IMR-90 (cell line): Measurements from ENCODE around the gene GPC5. TPM values are rescaled to one million over a fixed set of nuclear protein-coding genes. Genes with fewer than 3 reads are reported as not detected.

Source experiments
- ATAC-seq: fragments of 200-7000 bp; cut with Tn5 transposase; 2 replicates; pipeline ENCODE4 v1.9.1; 2020; ENCODE audit warnings: low read depth, mild to moderate bottlenecking, moderate library complexity
- BruUV-seq: library from RNA; stranded (reverse); fragments of 400-500 nt; replicated peaks from 2 replicates; lab custom pipeline; 2021; lab: Mats Ljungman, UMichigan
- CTCF ChIA-PET: fragments of 300-600 bp; formaldehyde crosslinking; extraction: SDS; loops from one replicate; lab custom pipeline; 2021; ENCODE audit warnings: antibody characterized with exemption; lab: Yijun Ruan, JAX
- POLR2A ChIA-PET: fragments of 300-600 bp; sonication (Branson Sonifier 250); formaldehyde crosslinking; loops from one replicate; lab custom pipeline; 2022; ENCODE audit warnings: antibody characterized with exemption; ENCODE audit not compliant: unreplicated experiment; lab: Charles Lee
- DNase-seq: peaks from one replicate; pipeline ENCODE4 v3.0.0; 2013
- H2AFZ ChIP-seq: replicated peaks from 2 replicates; pipeline ENCODE3; 2013; ENCODE audit warnings: low read length, mild to moderate bottlenecking; ENCODE audit not compliant: poor library complexity
- H2AK5ac ChIP-seq: 2 replicates; pipeline ENCODE4 v1.6.1; 2013; ENCODE audit warnings: low read depth, low read length, inconsistent platforms
- H2AK9ac ChIP-seq: replicated peaks from 2 replicates; pipeline ENCODE3; 2013; ENCODE audit warnings: mild to moderate bottlenecking, low read depth, low read length, moderate library complexity; ENCODE audit not compliant: poor library complexity
- H2BK120ac ChIP-seq: 2 replicates; pipeline ENCODE4 v1.6.1; 2013; ENCODE audit warnings: low read depth, low read length, inconsistent platforms
- H2BK15ac ChIP-seq: 3 replicates; pipeline ENCODE4 v1.6.1; 2013; ENCODE audit warnings: low read depth, low read length, inconsistent platforms
- H2BK20ac ChIP-seq: 2 replicates; pipeline ENCODE4 v1.6.1; 2013; ENCODE audit warnings: low read depth, mild to moderate bottlenecking, inconsistent platforms, low read length, moderate library complexity
- H2BK5ac ChIP-seq: 2 replicates; pipeline ENCODE4 v1.6.1; 2013; ENCODE audit warnings: mild to moderate bottlenecking, low read depth, low read length, inconsistent platforms; ENCODE audit not compliant: poor library complexity, severe bottlenecking
- H3K14ac ChIP-seq: replicated peaks from 2 replicates; pipeline ENCODE4 v1.6.1; 2013; ENCODE audit warnings: low read depth, low read length, inconsistent platforms
- H3K18ac ChIP-seq: 2 replicates; pipeline ENCODE4 v1.6.1; 2013; ENCODE audit warnings: low read depth, low read length, control low read depth
- H3K23ac ChIP-seq: 2 replicates; pipeline ENCODE4 v1.6.1; 2013; ENCODE audit warnings: low read depth, low read length, inconsistent platforms
- H3K27ac ChIP-seq: 2 replicates; pipeline ENCODE4 v1.5.1; 2013; ENCODE audit warnings: mild to moderate bottlenecking, control low read depth, low read length; ENCODE audit not compliant: insufficient read depth
- H3K27me3 ChIP-seq: 2 replicates; pipeline ENCODE4 v1.6.1; 2013; ENCODE audit warnings: low read length; ENCODE audit not compliant: control insufficient read depth, insufficient read depth
- H3K36me3 ChIP-seq: 2 replicates; pipeline ENCODE4 v1.6.1; 2013; ENCODE audit warnings: low read length, mixed read lengths; ENCODE audit not compliant: control insufficient read depth, insufficient read depth
- H3K4ac ChIP-seq: 2 replicates; pipeline ENCODE4 v1.6.1; 2013; ENCODE audit warnings: low read depth, low read length, inconsistent platforms
- H3K4me1 ChIP-seq: 2 replicates; pipeline ENCODE4 v1.6.1; 2013; ENCODE audit warnings: low read length, mixed read lengths; ENCODE audit not compliant: control insufficient read depth, insufficient read depth
- H3K4me2 ChIP-seq: 2 replicates; pipeline ENCODE4 v1.6.1; 2013; ENCODE audit warnings: low read depth, mild to moderate bottlenecking, control low read depth, low read length, moderate library complexity
- H3K4me3 ChIP-seq: 2 replicates; pipeline ENCODE4 v1.5.1; 2013; ENCODE audit warnings: low read depth, mild to moderate bottlenecking, control low read depth, low read length, moderate library complexity; ENCODE audit not compliant: insufficient read depth
- H3K56ac ChIP-seq: 2 replicates; pipeline ENCODE4 v1.6.1; 2013; ENCODE audit warnings: low read length, inconsistent platforms; ENCODE audit not compliant: insufficient read depth; ENCODE audit errors: extremely low read depth
- H3K79me1 ChIP-seq, 2 experiments: 2 replicates each; pipeline ENCODE4 v1.6.1; 2013; ENCODE audit warnings: low read length in 2 of 2, inconsistent platforms in 1 of 2, low read depth in 1 of 2
- H3K9ac ChIP-seq: 2 replicates; pipeline ENCODE4 v1.6.1; 2013; ENCODE audit warnings: low read depth, low read length, control low read depth
- H3K9me1 ChIP-seq: 2 replicates; pipeline ENCODE4 v1.6.1; 2013; ENCODE audit warnings: low read length, inconsistent platforms; ENCODE audit not compliant: insufficient read depth
- H3K9me3 ChIP-seq: 2 replicates; pipeline ENCODE4 v1.6.1; 2013; ENCODE audit warnings: low read length; ENCODE audit not compliant: control insufficient read depth, insufficient read depth
- H4K20me1 ChIP-seq: 2 replicates; pipeline ENCODE4 v1.6.1; 2013; ENCODE audit warnings: low read length, inconsistent platforms; ENCODE audit not compliant: insufficient read depth
- H4K5ac ChIP-seq: 2 replicates; pipeline ENCODE4 v1.6.1; 2013; ENCODE audit warnings: mild to moderate bottlenecking, low read depth, low read length, control low read depth
- H4K8ac ChIP-seq, 2 experiments: 2 replicates each; pipeline ENCODE4 v1.6.1; 2013; ENCODE audit warnings: low read depth in 2 of 2, low read length in 2 of 2, control low read depth in 1 of 2, inconsistent platforms in 1 of 2
- H4K91ac ChIP-seq: 2 replicates; pipeline ENCODE4 v1.6.1; 2013; ENCODE audit warnings: low read depth, low read length, inconsistent platforms; ENCODE audit not compliant: insufficient read depth
- BHLHE40 ChIP-seq: fragments of 150-350 bp; IDR thresholded peaks from 2 replicates; pipeline ENCODE4 v1.6.1; 2016; ENCODE audit warnings: mild to moderate bottlenecking, low read depth, low read length
- CTCF ChIP-seq: conservative IDR thresholded peaks from 2 replicates; pipeline ENCODE4 v1.5.1; 2012; ENCODE audit warnings: mild to moderate bottlenecking, low read depth, low read length, improper control_type of control experiment
- ELK1 ChIP-seq: fragments of 150-350 bp; IDR thresholded peaks from 2 replicates; pipeline ENCODE4 v1.6.1; 2016; ENCODE audit warnings: low read depth, mild to moderate bottlenecking, low read length, moderate library complexity, borderline replicate concordance
- POLR2A ChIP-seq: IDR thresholded peaks from 2 replicates; pipeline ENCODE4 v1.6.1; 2012; ENCODE audit warnings: mild to moderate bottlenecking, low read depth, low read length
- RCOR1 ChIP-seq: IDR thresholded peaks from 2 replicates; pipeline ENCODE4 v1.6.1; 2012; ENCODE audit warnings: mild to moderate bottlenecking, low read length, improper control_type of control experiment; ENCODE audit not compliant: insufficient replicate concordance
- RFX5 ChIP-seq: IDR thresholded peaks from 2 replicates; pipeline ENCODE4 v1.8.0; 2012; ENCODE audit warnings: low read depth, mild to moderate bottlenecking, low read length, moderate library complexity
- SMC3 ChIP-seq: fragments of 150-350 bp; IDR thresholded peaks from 2 replicates; pipeline ENCODE4 v1.6.1; 2016; ENCODE audit warnings: low read depth, mild to moderate bottlenecking, antibody characterized with exemption, low read length, moderate library complexity
- USF2 ChIP-seq: fragments of 150-350 bp; IDR thresholded peaks from 2 replicates; pipeline ENCODE4 v1.6.1; 2017; ENCODE audit warnings: mild to moderate bottlenecking, antibody characterized with exemption, low read length, low read depth
- WGBS, 2 experiments: methylation state at CpG; one replicate each; pipeline versions ENCODE4 v1.1.5 to v1.1.7; 2013; ENCODE audit warnings: missing lambda C conversion rate in 2 of 2; ENCODE audit not compliant: insufficient read length in 1 of 2; ENCODE audit errors: extremely low coverage in 2 of 2; 5-methylcytosine and 5-hydroxymethylcytosine counted together
- dilution Hi-C: fragments of 300-500 bp; cut with HindIII; formaldehyde crosslinking; loops from one replicate; pipeline ENCODE4 v1.14.3; 2018; ENCODE audit warnings: low sequenced_read_pairs; ENCODE audit not compliant: unreplicated experiment
- in situ Hi-C: fragments of 300-500 bp; cut with MboI; formaldehyde crosslinking; loops from 3 replicates; pipeline ENCODE4 v1.14.3; 2019; ENCODE audit warnings: low sequenced_read_pairs, inconsistent platforms, mixed read lengths
- intact Hi-C: fragments of 100-400 bp; cut with micrococcal nuclease; formaldehyde crosslinking; loops from 2 replicates; pipeline ENCODE4 v1.10.0; 2022
- polyA plus RNA-seq, 3 experiments: library from polyadenylated mRNA; depleted of rRNA; stranded (reverse); fragments of >200 nt; gene quantifications; 2 replicates each; pipeline ENCODE4 v1.2.3, GENCODE V29; 2012; ENCODE audit warnings: low replicate concordance in 1 of 3
- total RNA-seq: library from RNA; depleted of rRNA; stranded (reverse); fragments of >200 nt; gene quantifications from 2 replicates; pipeline ENCODE4 v1.2.3, GENCODE V29; 2012

The GPC5 gene
- total and polyA plus RNA-seq, 2 of the 4 experiments (the other 2 are of a cell fraction) = 0.94 to 1.8 TPM

- H3K79me1 ChIP-seq = no peaks in the 10 kb centered on the region
- no peak overlapping the region for H4K5ac ChIP-seq
- H2AK9ac ChIP-seq = no peak overlapping the region
- no peak overlapping the region for H2BK15ac ChIP-seq
- no peaks in the 10 kb centered on the region for H3K4me1 ChIP-seq
- H2BK120ac ChIP-seq = no peak overlapping the region
- no peak overlapping the region for H2BK20ac ChIP-seq
- POLR2A ChIA-PET = no interaction called here
- no peak overlapping the region for H3K18ac ChIP-seq
- no peak overlapping the region for H3K4ac ChIP-seq
- no peak overlapping the region for H3K56ac ChIP-seq
- no peak overlapping the region for H4K91ac ChIP-seq
- no peak overlapping the region for H3K4me2 ChIP-seq
- H3K23ac ChIP-seq = no peak overlapping the region
- no peak overlapping the region for H2AFZ ChIP-seq
- H3K14ac ChIP-seq = no peak overlapping the region
- in situ Hi-C loops = no loop called here
- DNase-seq = no peak
- no peak for ATAC-seq
- H3K36me3 ChIP-seq = no peaks in the 10 kb centered on the region
- WGBS, 2 experiments = no CpG with 5 or more reads among the region's 2 CpGs
- dilution Hi-C loops = no loop called here
- no peaks in the 10 kb centered on the region for H3K27me3 ChIP-seq
- no peaks in the 10 kb centered on the region for H4K20me1 ChIP-seq
- TF ChIP-seq RCOR1 (no peak), SMC3 (no peak), ELK1 (no peak), CTCF (no peak), RFX5 (no peak), USF2 (no peak), BHLHE40 (no peak), POLR2A (no peak)
- 0 out of 2 replicates have a peak, but pooled peaks cover 4% of the 10 kb centered on the region for H3K9me3 ChIP-seq
- H3K4me3 ChIP-seq = no peak overlapping the region
- H3K9me1 ChIP-seq = no peaks in the 10 kb centered on the region
- H4K8ac ChIP-seq = no peak overlapping the region
- H3K9ac ChIP-seq = no peak overlapping the region
- intact Hi-C loops = no loop called here
- no TSS peak for BruUV-seq
- CTCF ChIA-PET = no interaction called here
- H2AK5ac ChIP-seq = no peak overlapping the region
- H2BK5ac ChIP-seq = no peak overlapping the region
- no peak overlapping the region for H3K27ac ChIP-seq
Observed at GRCh38 chr13:91595677-91596076, 197.3 kb downstream of the GPC5 start.
